GM18858 (cell line): Measurements from ENCODE around the gene NASP.
"Not testable (repeated sequence)": the region's sequence is repeated elsewhere in the genome, so short reads cannot be mapped to it uniquely, and the experiment has no call there.

Experiments
- ATAC-seq: cut with Tn5 transposase; IDR thresholded peaks from one replicate; pipeline ENCODE4 v1.9.1; 2021; ENCODE audit not compliant: unreplicated experiment

Gene NASP

GRCh38 chr1:45569962-45570581 lies 13.8 kb upstream of the NASP start:
- ATAC-seq, result no peak

DNA sequence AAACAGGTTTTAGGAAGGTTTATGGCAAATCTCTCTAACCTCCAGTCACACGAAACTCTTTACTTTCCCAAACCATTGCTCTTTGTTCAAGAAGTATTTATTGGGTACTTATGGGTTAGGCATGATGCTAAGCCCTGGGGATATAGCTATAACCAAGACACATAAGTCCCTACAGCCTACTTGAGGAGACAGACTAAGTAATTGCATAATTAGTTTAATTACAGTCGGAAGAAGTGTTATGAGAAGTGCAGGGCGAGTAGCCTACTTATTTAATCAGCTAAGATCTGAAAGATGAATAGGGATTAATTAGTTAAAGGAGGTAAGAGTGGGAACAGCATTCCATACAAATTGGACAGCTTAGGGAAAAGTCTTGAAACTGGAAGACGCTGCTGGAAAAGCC lies 13.2 kb upstream of the NASP start:
- no peak for ATAC-seq

GRCh38 chr1:45573231-45573804 lies 10.5 kb upstream of the NASP start:
- ATAC-seq, result no peak

- ATAC-seq, result no peak
Measured at GRCh38 chr1:45574105-45574626, 9.7 kb upstream of the NASP start.

GRCh38 chr1:45583264-45583665 lies 576 bp upstream of the NASP start:
- peak; percentile 62 for ATAC-seq

DNA sequence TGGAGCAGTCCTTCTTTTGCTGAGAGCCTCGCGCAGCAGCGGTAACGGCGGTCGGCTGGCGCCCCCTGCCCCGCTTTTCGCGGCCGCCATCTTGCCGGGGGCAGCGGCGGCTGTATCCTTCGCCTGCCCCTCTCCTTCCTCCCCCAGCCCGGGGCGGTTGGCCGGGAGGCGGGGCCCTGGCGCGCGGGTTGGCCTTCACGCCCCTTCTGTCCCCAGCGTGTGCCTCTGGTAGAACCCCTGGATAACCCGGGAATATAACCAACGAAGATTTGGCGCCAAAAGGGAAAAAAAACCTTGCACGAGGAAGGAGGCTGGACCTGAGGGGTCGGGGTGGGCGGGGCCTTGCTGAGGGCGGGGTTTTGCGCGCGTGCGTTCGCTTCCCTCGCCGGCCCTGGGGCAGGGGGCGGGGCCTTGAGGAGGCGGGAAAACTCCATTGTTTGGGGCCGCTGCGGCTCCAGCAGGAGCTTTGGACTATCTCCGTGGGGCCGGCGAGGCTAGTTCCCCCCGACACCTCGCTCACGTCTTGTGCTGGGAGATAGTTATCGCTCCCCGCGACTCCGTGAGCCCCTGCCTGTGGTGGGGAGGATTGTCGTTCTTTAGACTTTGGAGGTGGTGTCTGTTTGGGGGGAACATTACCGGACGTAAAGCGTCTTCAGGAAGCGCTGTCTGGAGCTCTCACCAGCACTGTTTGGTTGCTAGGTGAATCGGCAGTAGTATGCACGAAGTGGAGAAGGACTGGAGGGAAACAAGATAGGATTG lies 689 bp downstream of the NASP start:
- no peak for ATAC-seq

DNA sequence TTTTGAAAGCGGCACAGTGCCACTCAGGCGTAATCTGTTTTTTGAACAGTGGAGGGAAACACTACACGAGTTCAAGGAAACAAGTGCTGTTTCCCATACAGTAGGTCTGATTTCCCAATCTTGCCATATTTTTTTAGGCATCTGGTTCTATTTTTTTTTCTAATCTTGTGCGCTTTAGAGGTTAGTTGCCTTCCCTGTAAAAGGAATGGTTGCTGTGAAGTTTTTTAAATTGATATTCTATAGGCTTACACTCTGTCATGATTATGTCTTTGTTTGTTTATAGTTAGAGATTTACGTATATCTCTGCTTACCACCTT lies 1.2 kb downstream of the NASP start:
- ATAC-seq, result no peak

GRCh38 chr1:45585496-45586075 lies 1.7 kb downstream of the NASP start:
- no peak for ATAC-seq

DNA sequence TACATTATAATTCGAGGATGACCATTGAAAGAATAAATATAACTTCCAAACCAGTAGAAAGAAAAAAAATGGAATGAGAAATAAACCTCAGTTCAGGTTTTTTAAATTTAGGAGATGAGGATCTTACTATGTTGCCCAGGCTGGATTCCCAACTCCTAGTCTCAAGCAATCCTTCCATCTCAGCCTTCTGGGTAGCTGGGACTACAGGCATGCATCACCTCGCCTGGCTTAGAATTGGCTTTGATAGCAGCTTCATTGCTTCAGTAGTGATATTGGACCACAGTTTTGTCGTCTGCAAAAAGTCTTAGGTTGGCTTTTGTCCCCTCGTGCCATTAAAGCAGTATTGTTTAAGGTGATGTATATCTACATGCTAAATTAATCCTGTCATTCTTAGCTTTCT lies 2.9 kb downstream of the NASP start:
- ATAC-seq, result no peak

GRCh38 chr1:45589861-45590260 lies 6.0 kb downstream of the NASP start:
- no peak for ATAC-seq

DNA sequence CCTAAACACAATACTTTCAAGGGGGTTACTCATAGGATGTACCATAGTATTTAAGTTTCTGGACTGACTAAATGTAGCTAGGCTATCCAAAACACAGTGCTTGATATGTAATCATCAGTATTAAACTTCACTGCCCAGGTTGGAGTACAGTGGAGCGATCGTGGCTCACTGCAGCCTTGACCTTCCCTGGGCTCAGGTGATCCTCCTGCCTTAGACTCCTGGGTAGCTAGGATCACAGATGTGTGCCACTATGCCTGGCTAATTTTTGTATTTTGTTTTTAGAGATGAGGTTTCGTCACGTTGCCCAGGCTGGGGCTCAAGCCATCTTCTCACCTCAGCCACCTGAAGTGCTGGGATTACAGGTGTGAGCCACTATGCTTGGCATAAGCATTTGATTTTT lies 10.6 kb downstream of the NASP start:
- ATAC-seq, result no peak

DNA sequence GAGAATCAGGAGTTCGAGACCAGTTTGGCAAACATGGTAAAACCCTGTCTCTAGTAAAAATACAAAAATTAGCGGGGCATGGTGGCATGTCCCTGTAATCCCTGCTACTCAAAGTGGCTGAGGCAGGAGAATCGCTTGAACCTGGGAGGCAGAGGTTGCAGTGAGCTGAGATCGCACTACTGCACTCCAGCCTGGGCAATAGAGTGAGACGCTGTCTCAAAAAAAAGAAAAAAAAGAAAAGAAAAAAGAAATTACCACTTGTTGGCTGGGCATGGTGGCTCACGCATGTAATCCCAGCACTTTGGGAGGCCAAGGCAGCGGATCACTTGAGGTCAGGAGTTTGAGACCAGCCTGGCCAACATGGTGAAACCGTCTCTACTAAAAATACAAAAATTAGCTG lies 12.9 kb downstream of the NASP start:
- ATAC-seq, result not testable (repeated sequence)

DNA sequence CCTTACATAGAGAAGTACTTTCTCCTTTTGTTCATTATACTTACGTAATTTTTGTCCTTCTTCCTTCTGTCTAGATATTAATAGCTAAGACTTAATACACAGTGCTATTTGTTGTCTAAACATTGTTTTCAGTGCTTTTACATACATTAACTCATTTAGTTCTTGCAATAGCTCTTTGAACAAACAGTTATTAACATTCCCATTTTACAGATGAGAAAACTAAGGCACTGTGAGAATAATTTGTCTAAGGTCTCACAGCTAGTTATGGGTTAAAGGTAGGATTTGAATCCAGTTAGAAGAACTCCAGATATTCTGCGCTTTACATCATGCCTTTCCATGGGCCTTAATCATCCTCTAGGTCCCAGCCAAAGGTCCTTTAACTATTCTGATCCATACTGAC lies 20.4 kb downstream of the NASP start:
- no peak for ATAC-seq

DNA sequence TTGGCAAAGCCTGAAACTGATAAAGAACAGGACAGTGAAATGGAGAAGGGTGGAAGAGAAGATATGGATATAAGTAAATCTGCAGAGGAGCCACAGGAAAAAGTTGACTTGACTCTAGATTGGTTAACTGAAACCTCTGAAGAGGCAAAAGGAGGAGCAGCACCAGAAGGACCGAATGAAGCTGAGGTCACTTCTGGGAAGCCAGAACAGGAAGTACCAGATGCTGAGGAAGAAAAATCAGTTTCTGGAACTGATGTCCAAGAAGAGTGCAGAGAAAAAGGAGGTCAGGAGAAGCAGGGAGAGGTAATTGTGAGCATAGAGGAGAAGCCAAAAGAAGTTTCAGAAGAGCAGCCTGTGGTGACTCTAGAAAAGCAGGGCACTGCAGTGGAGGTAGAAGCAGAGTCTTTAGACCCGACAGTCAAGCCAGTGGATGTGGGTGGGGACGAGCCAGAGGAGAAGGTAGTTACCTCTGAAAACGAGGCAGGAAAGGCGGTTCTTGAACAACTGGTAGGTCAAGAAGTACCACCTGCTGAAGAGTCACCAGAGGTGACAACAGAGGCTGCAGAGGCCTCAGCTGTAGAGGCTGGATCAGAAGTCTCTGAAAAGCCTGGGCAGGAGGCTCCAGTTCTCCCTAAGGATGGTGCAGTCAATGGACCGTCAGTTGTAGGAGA lies 23.7 kb downstream of the NASP start:
- ATAC-seq, result no peak

- no peak for ATAC-seq
Measured at GRCh38 chr1:45608175-45609156, 24.6 kb downstream of the NASP start.

- ATAC-seq, result no peak
Measured at GRCh38 chr1:45610589-45611226, 26.9 kb downstream of the NASP start.

- no peak for ATAC-seq
Measured at GRCh38 chr1:45612941-45613579, 29.2 kb downstream of the NASP start.

DNA sequence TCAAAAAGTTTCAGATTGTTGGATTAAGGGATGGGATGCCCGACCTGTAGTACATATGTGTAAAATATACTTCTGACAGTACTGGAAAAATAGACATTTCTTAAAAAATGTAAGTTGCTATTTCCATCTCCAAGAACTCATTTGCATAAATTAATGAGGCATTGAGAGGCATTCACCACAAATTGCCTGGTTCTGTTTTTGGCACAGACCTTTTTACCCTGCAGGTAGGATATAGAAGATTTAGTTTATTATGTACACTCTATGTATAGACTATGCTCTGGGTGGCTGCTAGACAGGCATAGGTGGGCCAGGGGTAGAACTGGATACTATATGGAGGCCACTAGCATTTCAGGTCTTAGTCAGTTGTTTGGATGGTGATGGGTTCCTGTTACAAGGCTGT lies 32.0 kb downstream of the NASP start:
- ATAC-seq, result no peak

GRCh38 chr1:45617618-45618017 lies 33.8 kb downstream of the NASP start:
- no peak for ATAC-seq
